ENCODE results near the gene PLA2G4E.

PLA2G4E gene

DNA sequence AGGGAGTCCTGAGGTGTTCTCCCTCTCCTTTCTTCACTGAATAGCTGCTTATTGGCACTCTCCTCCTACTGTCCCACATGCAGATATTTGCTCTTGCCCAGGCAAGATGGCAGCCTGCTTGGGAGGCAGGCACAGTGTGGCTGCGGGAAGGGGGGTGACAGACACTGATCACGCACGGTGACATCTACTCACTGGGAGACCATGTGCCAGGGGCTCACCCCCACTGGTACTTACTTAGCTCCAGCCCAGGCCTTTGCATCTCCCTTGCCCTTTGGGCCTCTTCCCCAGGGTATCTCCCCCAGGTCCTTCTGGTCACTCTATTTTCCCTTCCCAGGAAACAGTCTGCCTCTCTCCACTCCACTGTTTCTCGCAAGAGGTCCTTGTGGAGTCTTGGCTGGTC lies 6.4 kb downstream of the PLA2G4E start:
- Histone ChIP-seq H4K20me1 (ENCODE audit: insufficient read depth, low read length) (no peaks in the 10 kb centered on the region), H3K9me2 (ENCODE audit: low read depth, low read length) (no peaks in the 10 kb centered on the region), H3K9me3 (ENCODE audit: low read length) (no peaks in the 10 kb centered on the region), H3K27me3 (ENCODE audit: insufficient read depth, low read length) (no peaks in the 10 kb centered on the region; the same call in 1 of the 2 replicates), H2AFZ (ENCODE audit: low read length) (no peak overlapping the region), H3K9ac (ENCODE audit: low read length) (no peak overlapping the region), H3F3A (ENCODE audit: insufficient read depth, low read length) (no peaks in the 10 kb centered on the region), H3K79me2 (ENCODE audit: insufficient read depth, low read length) (no peaks in the 10 kb centered on the region), H3K36me3 (ENCODE audit: insufficient read depth, low read length) (no peaks in the 10 kb centered on the region), H3K4me1 (ENCODE audit: insufficient read depth, low read length, severe bottlenecking) (no peaks in the 10 kb centered on the region), H3K4me2 (ENCODE audit: low read length) (no peak overlapping the region), H3K27ac (ENCODE audit: low read depth, low read length, poor library complexity, severe bottlenecking) (no peak overlapping the region), H3K4me3 (ENCODE audit: low read depth, low read length, poor library complexity, severe bottlenecking) (no peak overlapping the region)
- TF ChIP-seq CTCF (IDR thresholded peaks at IDR 0.05; ENCODE audit: low read length): no peak
- TF ChIP-seq EZH2 (IDR thresholded peaks at IDR 0.05; ENCODE audit: borderline replicate concordance, low read length): no peak

- no peak overlapping the region for H3K4me3 ChIP-seq (ENCODE audit: low read depth, low read length, poor library complexity, severe bottlenecking)
- H3K79me2 ChIP-seq (ENCODE audit: insufficient read depth, low read length): no peaks in the 10 kb centered on the region
- H3K4me2 ChIP-seq (ENCODE audit: low read length): no peak overlapping the region
- no peaks in the 10 kb centered on the region; the same call in 1 of the 2 replicates for H3K27me3 ChIP-seq (ENCODE audit: insufficient read depth, low read length)
- no peaks in the 10 kb centered on the region for H4K20me1 ChIP-seq (ENCODE audit: insufficient read depth, low read length)
- H3F3A ChIP-seq (ENCODE audit: insufficient read depth, low read length): no peaks in the 10 kb centered on the region
- no peak overlapping the region for H3K9ac ChIP-seq (ENCODE audit: low read length)
- H3K9me3 ChIP-seq (ENCODE audit: low read length): no peaks in the 10 kb centered on the region
- H3K9me2 ChIP-seq (ENCODE audit: low read depth, low read length): no peaks in the 10 kb centered on the region
- TF ChIP-seq EZH2 (IDR thresholded peaks at IDR 0.05; ENCODE audit: borderline replicate concordance, low read length): no peak
- TF ChIP-seq CTCF (IDR thresholded peaks at IDR 0.05; ENCODE audit: low read length): no peak
- H3K36me3 ChIP-seq (ENCODE audit: insufficient read depth, low read length): no peaks in the 10 kb centered on the region
- H2AFZ ChIP-seq (ENCODE audit: low read length): no peak overlapping the region
- no peaks in the 10 kb centered on the region for H3K4me1 ChIP-seq (ENCODE audit: insufficient read depth, low read length, severe bottlenecking)
- no peak overlapping the region for H3K27ac ChIP-seq (ENCODE audit: low read depth, low read length, poor library complexity, severe bottlenecking)
Observed at GRCh38 chr15:42012928-42013482, 7.8 kb downstream of the PLA2G4E start.

DNA sequence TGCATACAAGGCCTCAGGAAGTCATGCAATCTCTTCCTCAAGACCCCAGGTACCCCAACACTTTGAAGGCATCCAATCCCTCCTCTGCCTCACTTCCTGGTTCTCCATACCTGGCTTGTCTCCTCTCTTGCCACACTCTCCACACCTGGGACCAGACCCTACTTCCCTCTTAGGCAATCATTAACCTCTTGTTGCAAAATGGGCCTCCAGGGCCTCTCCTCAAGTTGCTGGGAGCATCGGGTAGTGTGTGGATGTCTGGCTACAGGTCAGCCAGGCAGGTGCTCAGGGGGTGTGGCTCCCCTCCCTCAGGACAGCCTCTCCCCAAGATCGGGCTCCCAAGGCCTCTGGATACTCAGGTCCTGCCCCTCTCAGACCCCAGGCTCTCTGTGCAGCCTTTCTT lies 8.6 kb downstream of the PLA2G4E start:
- Histone ChIP-seq H3K9ac (ENCODE audit: low read length) (no peak overlapping the region), H3K9me3 (ENCODE audit: low read length) (no peaks in the 10 kb centered on the region), H3K4me1 (ENCODE audit: insufficient read depth, low read length, severe bottlenecking) (no peaks in the 10 kb centered on the region), H2AFZ (ENCODE audit: low read length) (no peak overlapping the region), H3K4me3 (ENCODE audit: low read depth, low read length, poor library complexity, severe bottlenecking) (no peak overlapping the region), H3K79me2 (ENCODE audit: insufficient read depth, low read length) (no peaks in the 10 kb centered on the region), H3F3A (ENCODE audit: insufficient read depth, low read length) (no peaks in the 10 kb centered on the region), H3K4me2 (ENCODE audit: low read length) (no peak overlapping the region), H3K36me3 (ENCODE audit: insufficient read depth, low read length) (no peaks in the 10 kb centered on the region), H3K9me2 (ENCODE audit: low read depth, low read length) (no peaks in the 10 kb centered on the region), H4K20me1 (ENCODE audit: insufficient read depth, low read length) (no peaks in the 10 kb centered on the region), H3K27me3 (ENCODE audit: insufficient read depth, low read length) (no peaks in the 10 kb centered on the region), H3K27ac (ENCODE audit: low read depth, low read length, poor library complexity, severe bottlenecking) (no peak overlapping the region)
- TF ChIP-seq EZH2 (IDR thresholded peaks at IDR 0.05; ENCODE audit: borderline replicate concordance, low read length) (no peak), CTCF (IDR thresholded peaks at IDR 0.05; ENCODE audit: low read length) (no peak)
